GM18867 (cell line): Measurements from ENCODE around the gene NAPA.

ENCODE experiments used
- ATAC-seq: cut with Tn5 transposase; IDR thresholded peaks from one replicate; pipeline ENCODE4 v1.9.1; 2021; ENCODE audit warnings: mild to moderate bottlenecking, moderate library complexity; ENCODE audit not compliant: unreplicated experiment

The NAPA gene

DNA sequence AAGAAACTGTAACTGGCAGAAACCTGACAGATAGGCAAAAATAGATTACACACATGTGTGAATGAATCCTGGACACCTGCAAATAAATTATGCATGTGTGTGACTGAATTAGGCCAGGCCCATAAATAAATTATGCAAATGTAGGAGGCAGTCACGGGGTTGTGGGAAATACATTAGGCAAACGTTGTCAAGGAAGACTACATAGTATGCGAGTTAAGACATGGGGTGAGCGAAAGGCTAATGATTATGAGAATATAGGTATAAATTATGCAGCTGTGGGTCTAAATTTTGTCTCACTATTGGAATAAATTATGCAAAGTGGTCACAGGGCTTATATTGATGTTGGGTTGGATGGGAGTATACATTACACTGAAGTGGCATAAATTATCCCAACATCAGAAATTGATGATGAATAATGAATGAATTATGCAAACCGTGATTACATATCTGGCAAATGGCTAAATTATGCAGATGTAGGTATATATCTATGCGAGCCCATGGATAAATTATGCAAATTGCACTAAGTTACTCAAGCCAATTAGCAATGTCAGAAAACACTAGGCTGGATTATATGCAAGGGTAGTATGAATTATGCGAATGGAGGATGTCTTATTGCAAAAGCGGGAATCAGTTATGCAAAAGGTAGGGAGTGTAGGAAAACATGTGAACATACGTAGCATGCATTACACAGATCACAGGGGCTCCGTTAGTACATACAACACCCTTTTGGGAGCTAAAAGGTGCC is 50.0 kb downstream of the NAPA start:
- no peak for ATAC-seq

DNA sequence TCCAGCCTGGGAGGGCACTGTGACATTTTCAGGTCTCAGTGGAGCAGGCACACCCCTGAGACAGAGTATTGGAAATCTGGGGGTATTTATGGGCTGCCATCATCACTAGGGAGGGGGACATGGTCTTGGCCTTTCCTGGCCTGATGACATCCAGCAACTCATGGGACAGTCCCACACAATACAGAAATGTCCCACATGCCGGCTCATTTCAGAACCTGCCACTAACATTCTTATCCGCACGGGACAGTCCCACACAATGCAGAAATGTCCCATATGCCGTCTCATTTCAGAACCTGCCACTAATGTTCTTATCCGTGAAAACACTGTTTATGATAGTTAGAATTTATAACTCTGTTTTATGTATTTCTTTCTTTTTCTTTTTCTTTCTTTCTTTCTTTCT is 53.0 kb downstream of the NAPA start:
- no peak for ATAC-seq

DNA sequence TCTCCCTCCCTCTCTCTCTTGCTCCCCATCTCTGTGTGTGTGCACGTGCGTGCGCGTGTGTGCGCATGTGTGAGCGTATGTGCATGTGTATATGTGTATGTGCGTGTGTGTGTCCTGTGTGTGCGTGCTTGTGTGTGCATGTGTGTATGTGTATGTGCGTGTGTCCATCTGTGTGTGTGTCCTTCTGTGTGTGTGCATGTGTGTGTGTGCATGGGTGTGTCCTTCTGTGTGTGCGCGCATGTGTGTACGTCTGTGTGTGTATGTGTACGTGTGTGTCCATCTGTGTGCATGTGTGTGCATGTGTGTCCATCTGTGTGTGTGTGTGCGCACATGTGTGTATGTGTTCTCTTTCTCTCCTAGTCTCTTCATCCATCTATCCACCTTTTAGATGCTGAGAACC is 55.4 kb downstream of the NAPA start:
- no peak for ATAC-seq

DNA sequence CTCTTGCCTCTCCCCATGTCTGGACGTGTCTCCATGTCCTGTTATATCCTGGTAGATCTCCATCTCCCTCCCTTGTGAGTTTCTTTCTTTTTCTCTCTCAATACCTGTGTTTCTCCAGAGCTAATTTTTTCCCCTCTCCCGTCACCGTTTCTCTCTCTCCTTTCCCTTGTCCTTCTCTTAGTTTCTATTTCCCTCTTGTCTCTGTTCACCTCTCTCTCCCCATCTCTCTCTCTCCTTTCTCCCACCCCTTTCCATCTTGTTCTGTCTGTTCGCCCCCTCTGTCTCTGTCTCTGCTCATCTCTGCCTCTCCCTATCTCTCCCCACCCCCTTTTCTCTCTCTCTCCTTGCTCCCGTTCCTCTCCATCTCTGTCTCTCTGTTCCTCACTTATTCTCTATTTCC is 56.2 kb downstream of the NAPA start:
- no peak for ATAC-seq

DNA sequence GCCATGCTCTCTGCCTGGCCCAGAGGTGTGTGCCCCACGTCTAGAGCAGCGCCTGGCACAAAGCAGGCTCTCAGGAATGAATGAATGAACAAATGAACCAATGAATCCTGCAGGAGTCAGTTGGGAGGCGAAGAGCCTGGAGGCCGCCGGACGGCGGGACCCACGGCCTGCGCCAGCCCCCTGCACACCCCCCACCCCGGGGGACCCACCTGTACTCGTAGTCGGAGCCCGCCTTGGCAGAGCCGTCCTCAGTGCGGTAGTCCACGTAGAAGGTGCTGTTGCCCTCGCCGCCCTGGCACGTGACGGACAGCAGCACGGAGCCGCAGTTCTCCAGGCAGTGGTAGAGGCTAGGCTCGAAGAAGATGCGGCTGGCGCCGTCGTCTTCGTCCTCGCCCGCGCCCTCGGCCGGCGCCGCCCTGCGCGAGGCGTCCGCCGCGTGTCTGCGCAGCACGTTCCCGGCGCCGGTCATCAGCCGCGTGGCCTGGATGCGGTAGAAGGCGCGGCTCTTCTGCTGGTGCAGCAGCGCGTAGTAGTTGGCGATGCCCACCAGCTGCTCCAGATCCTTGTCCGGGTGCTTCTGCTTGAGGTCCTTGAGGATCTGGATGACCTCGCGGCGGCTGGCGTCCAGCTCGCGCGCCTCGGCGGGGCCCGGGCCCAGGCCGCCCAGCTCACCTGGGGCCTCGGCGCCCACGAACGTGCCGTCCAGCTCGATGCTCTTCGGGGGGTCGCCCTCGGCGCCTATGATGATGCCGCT is 58.0 kb downstream of the NAPA start:
- ATAC-seq, result no peak

DNA sequence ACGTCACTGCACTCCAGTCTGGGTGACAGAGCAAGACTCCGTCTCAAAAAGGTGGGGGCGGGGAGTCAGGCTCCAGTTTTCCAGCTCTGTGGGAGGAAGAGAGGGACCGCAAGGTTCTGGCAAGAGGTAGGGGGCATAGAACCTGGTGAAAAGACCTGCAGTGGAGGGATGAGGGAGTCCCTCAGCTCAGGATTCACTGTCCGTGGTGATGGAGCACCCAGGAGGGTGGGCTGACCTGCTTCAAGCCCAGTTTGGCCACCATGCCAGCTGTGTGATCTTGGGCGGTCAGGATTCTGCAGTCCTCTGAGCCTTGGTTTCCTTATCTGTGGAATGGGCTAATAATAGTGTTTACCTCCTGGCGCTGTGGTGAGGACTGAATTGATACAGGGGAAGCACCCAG is 64.4 kb downstream of the NAPA start:
- ATAC-seq, result no peak

DNA sequence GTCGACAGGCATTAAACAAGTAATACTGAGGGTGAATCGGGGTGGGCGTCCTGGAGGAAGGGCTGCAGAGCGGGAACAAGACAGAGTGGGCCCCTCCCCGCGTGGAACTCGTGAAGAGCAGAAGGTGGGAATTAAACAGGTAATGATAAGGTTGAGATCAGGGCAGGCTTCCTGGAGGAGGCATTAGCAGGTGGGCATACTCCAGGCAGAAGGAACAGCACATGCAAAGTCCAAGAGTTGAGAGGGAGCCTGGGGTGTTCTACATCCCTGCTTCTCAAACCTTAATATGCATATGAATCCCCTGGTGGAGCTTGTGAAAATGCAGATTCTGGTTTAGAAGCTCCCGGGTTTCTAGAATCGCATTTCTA is 66.5 kb downstream of the NAPA start:
- ATAC-seq, result no peak

DNA sequence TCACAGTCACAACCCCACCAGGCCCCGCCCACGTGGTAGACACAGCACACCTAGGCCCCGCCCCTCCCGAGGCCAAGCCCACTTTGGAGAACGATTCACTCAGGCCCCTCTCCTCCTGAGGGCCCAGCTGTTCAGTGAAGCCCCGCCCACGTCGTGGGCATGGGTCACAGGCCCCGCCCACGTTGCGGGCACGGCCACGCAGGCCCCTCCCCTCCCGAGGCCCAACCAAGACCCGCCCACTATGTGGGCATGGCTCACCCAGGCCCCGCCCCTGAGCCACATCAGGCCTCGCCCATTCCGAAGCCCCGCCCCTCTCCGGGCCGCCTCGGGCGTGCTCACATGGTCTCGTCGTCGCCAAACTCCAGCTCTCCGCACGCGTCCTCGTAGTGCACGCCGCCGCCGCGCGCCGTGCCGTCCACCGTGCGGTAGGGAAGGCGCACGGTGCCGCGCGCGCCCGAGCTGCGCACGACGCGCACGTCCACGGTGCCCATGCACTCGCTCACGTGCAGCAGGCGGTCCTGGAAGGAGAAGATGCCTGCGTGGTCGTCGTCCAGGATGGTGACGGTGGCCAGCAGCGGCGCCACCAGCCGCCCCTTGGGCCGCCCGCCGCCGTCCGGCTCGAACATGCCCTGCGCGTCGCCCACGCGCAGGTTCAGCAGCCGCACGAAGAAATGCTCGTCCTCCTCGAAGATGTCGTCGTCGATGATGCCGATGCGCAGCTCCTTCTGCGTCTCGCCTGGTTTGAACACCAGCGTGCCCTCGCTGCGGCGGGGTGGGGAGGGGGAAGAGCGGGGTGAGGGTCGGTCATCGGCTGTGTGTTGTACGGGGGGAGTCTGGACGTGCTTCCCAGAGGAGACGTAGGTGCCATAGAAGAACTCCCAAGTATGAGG is 67.1 kb downstream of the NAPA start:
- no peak for ATAC-seq

DNA sequence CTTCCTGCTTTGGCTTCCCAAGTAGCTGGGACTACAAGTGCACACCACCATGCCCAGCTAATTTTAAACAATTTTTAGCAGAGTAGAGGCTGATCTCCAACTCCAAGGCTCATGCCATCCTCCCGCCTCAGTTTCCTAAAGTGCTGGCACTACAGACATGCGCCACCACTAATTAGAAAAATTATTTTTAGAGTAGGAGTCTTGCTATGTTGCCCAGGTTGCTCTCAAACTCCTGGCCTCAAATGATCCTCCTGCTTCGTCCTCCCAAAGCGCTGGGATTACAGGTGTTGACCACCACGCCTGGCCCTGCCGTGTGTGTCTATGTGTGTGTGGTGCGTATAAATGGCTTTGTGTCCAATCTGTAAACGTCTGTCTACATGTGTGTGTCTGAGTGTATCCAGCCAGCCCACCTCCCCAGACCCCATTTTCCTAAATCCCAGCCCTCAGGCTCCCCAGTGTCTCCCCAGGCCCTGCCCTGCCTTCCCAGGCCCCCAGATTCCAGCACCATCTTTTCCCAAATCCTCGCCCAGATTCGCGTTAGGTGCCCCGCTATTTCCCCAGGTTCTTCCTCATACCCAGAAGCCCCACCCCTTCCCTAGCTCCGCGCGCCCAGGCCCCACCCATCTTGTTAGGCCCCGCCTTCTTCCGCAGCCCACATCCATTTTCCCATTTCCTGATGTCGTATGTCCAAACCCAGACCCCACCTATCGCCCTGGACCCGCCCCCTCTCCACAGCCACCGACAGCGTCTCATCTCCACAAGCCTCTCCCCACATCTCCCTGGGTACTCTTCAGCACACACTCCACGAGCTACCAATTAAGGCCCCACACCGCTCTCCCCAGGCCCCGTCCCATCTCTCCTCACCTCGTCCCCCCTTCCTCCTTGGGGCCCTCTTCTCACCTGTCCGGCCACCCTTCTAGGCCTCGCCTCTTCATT is 68.1 kb downstream of the NAPA start:
- ATAC-seq, result no peak

DNA sequence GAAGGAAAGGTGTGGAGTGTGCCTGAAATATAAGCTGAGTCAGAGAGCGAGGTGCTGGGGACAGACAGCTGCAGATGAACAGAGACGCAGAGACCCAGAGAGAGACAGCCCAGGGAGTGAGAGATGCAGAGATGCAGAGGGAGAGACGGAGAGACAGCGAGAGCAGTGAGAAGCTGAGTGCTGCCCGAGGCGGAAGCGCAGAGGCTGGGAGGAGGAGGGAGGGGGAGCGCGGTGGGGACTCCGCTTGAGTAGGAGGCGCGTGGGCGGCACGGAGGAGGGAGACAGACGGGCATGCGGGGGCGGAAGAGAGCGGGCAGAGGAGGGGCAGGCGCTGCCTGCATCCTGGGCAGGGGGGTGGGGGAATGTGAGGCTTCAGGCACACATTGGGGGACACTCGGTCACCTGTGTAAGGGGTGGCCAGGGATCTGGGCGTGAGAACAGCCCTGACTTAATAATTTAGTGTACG is 68.9 kb downstream of the NAPA start:
- ATAC-seq, result no peak

DNA sequence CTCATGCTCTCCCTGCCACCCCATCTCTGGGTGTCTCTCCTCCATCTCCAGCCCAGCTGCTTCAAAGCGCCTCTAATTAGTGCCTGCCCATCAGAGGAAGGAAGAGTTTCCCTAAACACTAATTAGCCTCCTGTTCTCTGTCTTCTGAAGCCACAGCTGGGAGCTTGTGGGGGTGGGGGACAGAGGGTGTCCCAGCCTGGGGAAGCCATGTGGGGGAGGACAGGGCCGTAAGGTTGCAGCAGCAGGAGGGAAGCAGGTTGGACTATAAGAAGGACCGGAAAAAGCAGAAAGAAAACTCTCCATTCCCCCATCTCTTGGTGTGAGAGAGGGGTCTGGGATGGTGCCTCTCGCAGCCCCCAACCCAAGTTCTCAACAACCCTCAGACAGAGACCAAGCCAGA is 69.3 kb downstream of the NAPA start:
- no peak for ATAC-seq

DNA sequence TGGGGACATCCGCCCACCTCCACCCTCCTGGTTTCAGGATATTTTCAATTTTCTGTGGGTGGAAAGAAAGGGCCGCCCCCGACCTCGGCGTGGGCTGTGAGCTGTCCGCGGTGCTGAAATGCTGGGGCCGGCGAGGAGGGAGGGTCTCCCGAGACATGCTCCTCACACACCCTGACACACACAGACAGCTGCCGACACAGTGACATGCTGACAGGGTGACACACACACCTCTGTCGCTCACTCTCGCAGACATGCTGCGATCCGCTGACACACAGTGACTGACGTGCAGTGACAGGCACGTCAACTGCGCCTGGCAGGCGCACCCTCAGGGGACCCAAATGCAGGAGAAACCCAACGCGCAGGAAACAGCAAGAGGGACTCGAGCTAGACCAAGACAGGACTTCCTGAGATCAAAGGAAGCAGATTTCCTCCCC is 70.5 kb downstream of the NAPA start:
- no peak for ATAC-seq

DNA sequence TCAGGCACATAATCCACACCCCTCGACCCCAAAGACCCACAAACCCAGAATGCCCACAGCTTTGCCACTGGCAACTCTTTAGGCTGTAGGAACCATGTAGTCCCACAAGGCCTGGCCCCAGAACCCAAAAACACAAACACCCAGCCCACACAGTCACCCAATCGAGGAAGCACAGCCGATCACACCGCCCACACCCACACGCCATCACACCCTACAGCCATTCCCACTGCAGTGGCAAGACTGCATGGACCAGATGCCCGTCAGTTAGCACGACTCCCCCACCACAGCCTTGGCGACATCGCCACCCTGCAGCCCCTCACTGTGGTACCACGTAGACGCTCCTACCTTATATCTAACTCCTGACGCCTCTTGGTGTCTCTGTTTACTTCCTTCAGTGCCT is 71.5 kb downstream of the NAPA start:
- ATAC-seq, result no peak

DNA sequence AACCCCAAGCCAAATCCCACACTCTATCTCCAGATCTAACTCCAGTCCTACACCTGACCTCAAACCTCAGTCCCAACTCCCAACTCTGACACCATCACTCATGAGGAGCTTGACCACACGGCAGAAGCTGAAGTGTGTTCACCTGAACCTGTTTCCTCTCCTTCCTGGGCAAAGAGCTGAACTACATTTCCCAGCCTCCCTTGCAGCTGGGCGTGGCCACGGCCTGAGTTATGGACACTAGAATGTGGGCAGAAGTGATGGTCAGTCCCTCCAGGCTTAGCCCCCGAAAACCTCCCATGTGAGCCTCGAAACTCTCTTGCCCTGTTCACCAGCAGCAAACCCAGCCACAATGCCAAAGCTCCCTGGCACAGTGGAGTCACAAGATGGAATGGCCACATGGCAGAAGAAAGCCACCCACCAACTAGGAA is 76.1 kb downstream of the NAPA start:
- no peak for ATAC-seq
